SK-MEL-5 (cell line): ENCODE data around the gene MUS81. TPM values are rescaled to one million over a fixed set of nuclear protein-coding genes. Genes with fewer than 3 reads are reported as not detected.

Source experiments
- DNase-seq: peaks from one replicate; pipeline ENCODE4 v3.0.0-alpha.2; 2016; ENCODE audit warnings: low read depth, low spot score
- in situ Hi-C: cut with HindIII; loops from 2 replicates; pipeline ENCODE4 v1.10.0; 2016; ENCODE audit warnings: low sequenced_read_pairs, high pct_unique_total_duplicates, low pct_unique_long_range_greater_than_20kb
- total RNA-seq: library from RNA; depleted of rRNA; stranded (reverse); fragments of >200 nt; shearing (Covaris generic); gene quantifications from 2 replicates; pipeline ENCODE4 v1.2.3, GENCODE V29; 2014

Gene MUS81
- total RNA-seq, 1 experiment from 2014 or later: 18.6 TPM

GRCh38 chr11:65896034-65896999, 36.1 kb downstream of the MUS81 start:
- DNase-seq: no peak
- in situ Hi-C loops: no loop called here

GRCh38 chr11:65897020-65897471, 36.8 kb downstream of the MUS81 start:
- no peak for DNase-seq

GRCh38 chr11:65898656-65899355, 38.6 kb downstream of the MUS81 start:
- DNase-seq: no peak
- in situ Hi-C loops: no loop called here

More at GRCh38 chr11:65897020-65897471, 36.8 kb downstream of the MUS81 start:
- in situ Hi-C loops: no loop called here

GRCh38 chr11:65899356-65900124, 39.3 kb downstream of the MUS81 start:
- peak; percentile 38 for DNase-seq
- in situ Hi-C loops: no loop called here

GRCh38 chr11:65900125-65900898, 40.1 kb downstream of the MUS81 start, which contains the start of gene FOSL1:
FOSL1 (minus strand) TSS chr11:65900388; CDS start chr11:65900339, 49 bp downstream.
- peak; percentile 85 for DNase-seq
- in situ Hi-C loops: no loop called here

- DNase-seq: no peak
- in situ Hi-C loops: no loop called here
These were observed 40.6 kb downstream of the MUS81 start for GRCh38 chr11:65900899-65901180.

- in situ Hi-C loops: no loop called here
- peak; percentile 48 for DNase-seq
These were observed 42.8 kb downstream of the MUS81 start for GRCh38 chr11:65903068-65903481.

- in situ Hi-C loops: no loop called here
These were observed 43.5 kb downstream of the MUS81 start for GRCh38 chr11:65903715-65904114.

GRCh38 chr11:65906602-65907001, 46.4 kb downstream of the MUS81 start:
- no peak for DNase-seq
- in situ Hi-C loops: no loop called here

More at GRCh38 chr11:65903715-65904114, 43.5 kb downstream of the MUS81 start:
- DNase-seq: no peak

GRCh38 chr11:65907878-65908277, 47.6 kb downstream of the MUS81 start:
- DNase-seq: no peak
- in situ Hi-C loops: no loop called here

GRCh38 chr11:65911682-65912568, 51.7 kb downstream of the MUS81 start:
- in situ Hi-C loops: no loop called here
- peak; percentile 65 for DNase-seq

GRCh38 chr11:65912845-65913244, 52.6 kb downstream of the MUS81 start:
- no peak for DNase-seq
- in situ Hi-C loops: no loop called here

GRCh38 chr11:65915101-65915820, 55.0 kb downstream of the MUS81 start:
- DNase-seq: no peak
- in situ Hi-C loops: no loop called here

- in situ Hi-C loops: no loop called here
- DNase-seq: peak; percentile 68
These were observed 55.6 kb downstream of the MUS81 start for GRCh38 chr11:65915821-65916251.
